Mesodermal cell (in vitro differentiated cells): Measurements from ENCODE around the gene ZNG1B.
"Not testable (repeated sequence)": the region's sequence is repeated elsewhere in the genome, so short reads cannot be mapped to it uniquely, and the experiment has no call there.

Experiments used
- H3K27ac ChIP-seq: 2 replicates; pipeline ENCODE4 v1.7.0; 2013; ENCODE audit warnings: mild to moderate bottlenecking, low read depth, low read length, moderate library complexity; ENCODE audit not compliant: severe bottlenecking
- H3K36me3 ChIP-seq: 2 replicates; pipeline ENCODE4 v1.7.1; 2013; ENCODE audit warnings: mild to moderate bottlenecking, low read length, moderate library complexity; ENCODE audit not compliant: control insufficient read depth, insufficient read depth
- H3K4me1 ChIP-seq: one replicate; pipeline ENCODE4 v1.7.1; 2013; ENCODE audit warnings: mild to moderate bottlenecking, low read length; ENCODE audit not compliant: insufficient read depth, control insufficient read depth, poor library complexity, severe bottlenecking
- H3K4me3 ChIP-seq: 2 replicates; pipeline ENCODE4 v1.7.0; 2013; ENCODE audit warnings: low read length, control low read depth, mild to moderate bottlenecking; ENCODE audit not compliant: insufficient read depth, poor library complexity, severe bottlenecking; ENCODE audit errors: extremely low read depth
- H3K9me3 ChIP-seq: 2 replicates; pipeline ENCODE4 v1.7.1; 2013; ENCODE audit warnings: mild to moderate bottlenecking, low read length, moderate library complexity; ENCODE audit not compliant: control insufficient read depth
- WGBS, 2 experiments: methylation state at CpG; one replicate each; pipeline ENCODE4 v1.1.5; 2013; ENCODE audit warnings: missing lambda C conversion rate in 2 of 2; ENCODE audit not compliant: insufficient coverage in 2 of 2; 5-methylcytosine and 5-hydroxymethylcytosine counted together

ZNG1B gene

GRCh38 chr2:113507394-113508140, 70.1 kb downstream of the ZNG1B start:
- WGBS, 2 experiments = 21 to 36% methylated on average over 5 to 7 of the region's 14 CpGs
- H3K9me3 ChIP-seq, H3K4me3 ChIP-seq, H3K27ac ChIP-seq, H3K36me3 ChIP-seq, H3K4me1 ChIP-seq: not testable (repeated sequence)

DNA sequence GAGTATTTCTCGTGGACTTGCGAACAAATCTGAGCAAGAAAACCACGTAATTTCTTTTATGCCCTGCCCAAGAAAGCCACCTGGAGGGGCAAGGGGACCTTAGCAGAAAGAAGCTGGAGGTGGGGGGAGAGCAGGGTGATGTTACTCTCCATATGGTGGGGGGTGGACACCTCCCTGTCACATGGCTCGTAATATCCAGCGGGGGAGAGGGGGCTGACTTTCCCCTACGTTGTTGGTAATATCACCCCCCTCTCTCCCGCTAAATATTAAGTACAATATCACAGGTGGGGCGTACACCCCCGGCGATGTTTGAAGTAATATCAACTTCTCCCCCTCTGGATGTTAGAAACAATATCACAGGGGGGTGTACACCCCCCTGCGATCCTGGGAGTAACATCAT, 70.7 kb downstream of the ZNG1B start:
- not testable (repeated sequence) for H3K27ac ChIP-seq, H3K4me3 ChIP-seq, H3K36me3 ChIP-seq, H3K9me3 ChIP-seq, H3K4me1 ChIP-seq
- no CpG with 5 or more reads among the region's 11 CpGs for WGBS, 2 experiments

DNA sequence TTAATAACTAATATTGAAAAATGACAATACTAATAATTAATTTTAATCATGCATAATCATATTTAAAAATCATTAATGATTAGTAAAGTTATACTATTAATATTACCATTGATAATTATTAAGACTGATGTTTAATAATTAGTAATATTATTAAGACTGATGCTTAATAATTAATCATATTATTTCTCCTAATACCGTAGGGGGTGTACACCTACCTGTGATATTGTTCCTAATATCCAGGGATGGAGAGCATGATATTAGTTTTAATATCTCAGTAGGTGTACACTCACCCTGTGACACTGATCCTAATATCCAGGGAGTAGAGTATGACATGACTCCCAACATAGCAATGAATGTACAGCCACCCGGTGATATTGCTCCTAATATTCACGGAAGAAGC, 73.4 kb downstream of the ZNG1B start:
- not testable (repeated sequence) for H3K36me3 ChIP-seq, H3K4me3 ChIP-seq, H3K9me3 ChIP-seq, H3K4me1 ChIP-seq, H3K27ac ChIP-seq
- WGBS, 2 experiments = no CpG with 5 or more reads among the region's 3 CpGs

GRCh38 chr2:113511859-113512258, 74.4 kb downstream of the ZNG1B start:
- not testable (repeated sequence) for H3K4me3 ChIP-seq, H3K4me1 ChIP-seq, H3K27ac ChIP-seq, H3K9me3 ChIP-seq, H3K36me3 ChIP-seq
- 51% methylated on average over 3 of the region's 14 CpGs; no CpG with 5 or more reads in 1 of the 2 experiments for WGBS, 2 experiments

DNA sequence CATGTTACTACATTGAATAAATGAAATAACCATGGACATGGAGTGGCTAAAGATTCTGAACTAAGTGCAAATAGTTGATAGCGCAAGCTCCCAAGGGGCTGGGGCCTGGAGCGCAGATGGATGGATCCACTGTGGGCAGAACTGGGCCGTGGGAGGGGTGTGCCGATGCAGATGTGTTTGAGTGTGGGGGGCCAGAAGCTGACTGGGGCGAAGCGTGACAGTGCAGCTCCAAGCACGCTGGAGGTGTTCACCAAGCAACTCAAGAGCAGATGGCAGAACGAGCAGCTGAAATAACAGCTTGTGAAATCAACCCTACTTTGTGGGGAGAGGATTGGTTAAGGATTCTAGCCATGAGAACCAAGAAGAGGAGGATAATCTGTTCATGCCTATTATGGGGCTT, 78.0 kb downstream of the ZNG1B start:
- H3K4me3 ChIP-seq, H3K9me3 ChIP-seq, H3K27ac ChIP-seq, H3K36me3 ChIP-seq, H3K4me1 ChIP-seq: not testable (repeated sequence)
- 92 to 100% methylated on average over 2 to 4 of the region's 8 CpGs for WGBS, 2 experiments

DNA sequence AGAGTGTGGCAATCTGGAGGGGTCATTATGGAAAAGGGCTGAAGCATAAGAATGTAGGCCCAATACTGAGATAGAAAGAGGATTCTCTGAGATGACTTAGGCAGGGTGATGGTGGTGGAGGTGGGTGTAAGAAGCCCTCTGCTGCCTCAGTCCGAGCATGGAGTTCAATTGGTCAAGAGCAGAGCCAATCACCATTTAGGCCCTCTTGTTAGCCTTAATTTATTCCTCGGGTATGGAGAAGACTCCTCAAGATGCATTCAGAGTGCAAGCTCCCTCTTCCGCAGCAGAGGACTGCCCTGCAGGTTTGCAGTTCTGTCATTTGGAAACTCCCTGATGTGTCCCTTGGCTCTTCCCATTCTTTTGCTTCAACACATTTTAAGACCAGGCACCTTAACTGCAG, 78.5 kb downstream of the ZNG1B start:
- H3K27ac ChIP-seq, H3K9me3 ChIP-seq, H3K4me1 ChIP-seq, H3K36me3 ChIP-seq, H3K4me3 ChIP-seq: not testable (repeated sequence)
- WGBS, 2 experiments = 67 to 86% methylated on average over 1 of the region's 3 CpGs

DNA sequence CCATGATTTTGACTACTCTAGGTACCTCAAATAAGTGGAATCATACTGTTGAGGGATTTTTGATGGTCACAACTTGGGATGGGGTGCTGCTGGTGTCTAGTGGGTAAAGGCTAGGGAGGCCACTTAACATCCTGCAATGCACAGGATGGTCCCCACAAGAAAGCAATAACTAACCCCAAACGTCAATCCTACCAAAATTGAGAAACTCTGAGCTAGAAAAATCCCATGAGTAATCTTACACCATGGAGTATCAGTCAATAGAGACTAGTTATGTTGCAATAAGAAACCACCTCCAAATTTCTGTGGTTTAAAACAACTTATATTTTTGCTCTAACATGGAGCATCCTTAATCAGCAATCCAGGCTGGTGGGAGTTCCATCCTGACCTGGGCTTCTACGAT, 79.5 kb downstream of the ZNG1B start:
- not testable (repeated sequence) for H3K36me3 ChIP-seq, H3K4me1 ChIP-seq, H3K4me3 ChIP-seq, H3K27ac ChIP-seq, H3K9me3 ChIP-seq
- WGBS, 2 experiments = no CpG with 5 or more reads among the region's 2 CpGs

DNA sequence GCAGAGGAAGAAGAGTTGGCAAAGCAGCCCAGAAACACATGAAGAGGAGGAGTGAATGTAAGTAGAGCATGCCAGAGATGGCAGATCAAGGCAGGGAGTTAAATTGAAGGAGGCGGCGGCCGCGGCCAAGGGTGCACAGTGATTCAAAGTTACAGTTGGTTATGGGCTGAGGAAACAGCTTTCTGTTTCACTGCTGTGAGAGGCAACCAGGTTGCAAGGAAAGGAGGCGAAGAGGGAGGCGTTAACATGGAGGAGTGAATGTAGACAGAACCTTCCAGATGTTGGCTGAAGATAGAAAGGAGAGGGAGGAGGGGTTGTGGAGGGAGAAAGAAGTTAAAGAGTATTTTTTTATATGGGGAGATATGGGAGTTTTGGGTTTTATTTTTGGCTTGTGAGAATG, 83.3 kb downstream of the ZNG1B start:
- H3K4me3 ChIP-seq, H3K4me1 ChIP-seq, H3K9me3 ChIP-seq, H3K27ac ChIP-seq, H3K36me3 ChIP-seq: not testable (repeated sequence)
- WGBS, 2 experiments = 100% methylated on average over 4 to 6 of the region's 6 CpGs

- not testable (repeated sequence) for H3K4me3 ChIP-seq, H3K27ac ChIP-seq, H3K36me3 ChIP-seq, H3K4me1 ChIP-seq, H3K9me3 ChIP-seq
- WGBS, 2 experiments = no CpG with 5 or more reads among the region's 5 CpGs
Measured at GRCh38 chr2:113521492-113521891, 84.0 kb downstream of the ZNG1B start.

DNA sequence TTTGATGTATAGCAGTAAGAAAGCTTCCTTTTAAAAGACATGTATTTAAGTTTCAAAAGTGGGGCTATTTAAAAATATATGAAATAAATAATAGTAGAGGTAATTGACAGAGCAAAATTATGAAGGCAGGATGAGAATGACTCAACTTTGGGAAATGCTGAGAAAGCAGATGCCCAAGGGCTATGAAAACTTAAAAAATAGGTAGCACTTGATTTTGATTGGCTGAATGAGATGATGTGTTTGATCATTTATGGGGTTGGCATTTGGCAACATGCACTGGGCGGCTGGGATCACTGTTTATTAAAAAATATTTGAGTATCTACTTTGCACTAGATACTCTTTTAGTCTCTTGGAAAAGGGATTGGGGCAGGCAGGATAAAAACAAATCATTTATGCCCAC, 87.5 kb downstream of the ZNG1B start:
- WGBS, 2 experiments = no CpG with 5 or more reads among the region's 1 CpG
- not testable (repeated sequence) for H3K4me1 ChIP-seq, H3K4me3 ChIP-seq, H3K36me3 ChIP-seq, H3K9me3 ChIP-seq, H3K27ac ChIP-seq

DNA sequence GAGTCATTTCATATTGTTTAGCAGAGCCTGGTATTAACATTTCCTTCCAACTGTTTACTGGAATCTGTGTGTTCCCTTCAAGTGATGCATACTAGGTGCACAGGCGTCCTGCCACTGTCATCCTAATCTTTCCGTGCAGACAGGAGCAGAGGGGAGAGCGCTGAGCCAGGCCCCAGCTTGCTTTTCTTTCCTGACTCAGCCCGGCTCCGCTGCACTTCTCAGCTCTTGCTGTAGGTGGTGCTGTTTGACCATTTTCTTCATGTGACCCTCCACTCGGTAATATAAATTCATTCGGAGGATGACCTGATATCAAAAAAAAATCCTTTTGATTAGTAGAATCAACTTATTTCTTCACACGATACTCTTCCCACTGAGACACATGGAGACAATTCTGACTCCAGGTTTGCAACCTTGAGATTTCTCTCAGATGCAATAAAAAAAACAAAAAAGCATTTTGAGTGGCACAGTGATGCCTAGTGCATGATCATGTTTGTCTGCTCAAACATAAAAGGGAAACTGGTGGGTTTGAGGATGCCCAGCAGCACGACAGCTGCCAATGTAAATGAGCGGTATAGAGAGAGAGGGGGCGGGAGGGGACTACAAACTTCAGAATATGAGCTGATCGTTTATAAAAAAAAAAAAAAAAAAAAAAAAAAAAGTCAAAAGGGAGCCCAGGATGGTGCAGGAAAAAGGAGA, 90.0 kb downstream of the ZNG1B start:
- H3K9me3 ChIP-seq, H3K27ac ChIP-seq, H3K4me1 ChIP-seq, H3K36me3 ChIP-seq, H3K4me3 ChIP-seq: not testable (repeated sequence)
- WGBS, 2 experiments = no CpG with 5 or more reads among the region's 12 CpGs
